WERI-Rb-1 (cell line): Measurements from ENCODE around the gene ENPEP.
"Not testable (repeated sequence)": the region's sequence is repeated elsewhere in the genome, so short reads cannot be mapped to it uniquely, and the experiment has no call there.

Experiments
- DNase-seq: peaks from one replicate; pipeline ENCODE4 v3.0.0-alpha.2; 2020
- H3K27ac ChIP-seq: fragments of 250-450 bp; sonication (Bioruptor Pico); 2 replicates; pipeline ENCODE4 v1.5.1; 2020; ENCODE audit warnings: mild to moderate bottlenecking, moderate library complexity
- H3K27me3 ChIP-seq: fragments of 250-450 bp; sonication (Bioruptor Pico); 2 replicates; pipeline ENCODE4 v1.5.1; 2021; ENCODE audit warnings: mild to moderate bottlenecking, low read depth, moderate library complexity; ENCODE audit not compliant: insufficient read depth, severe bottlenecking
- H3K36me3 ChIP-seq: fragments of 250-450 bp; sonication (Bioruptor Pico); 2 replicates; pipeline ENCODE4 v1.5.1; 2020; ENCODE audit warnings: mild to moderate bottlenecking, moderate library complexity
- H3K4me3 ChIP-seq: 2 replicates; pipeline ENCODE4 v1.5.1; 2011; ENCODE audit warnings: low read depth, mild to moderate bottlenecking, control low read depth, low read length
- H3K9me3 ChIP-seq: fragments of 250-450 bp; sonication (Bioruptor Pico); 2 replicates; pipeline ENCODE4 v1.5.1; 2021; ENCODE audit warnings: mild to moderate bottlenecking, moderate library complexity; ENCODE audit not compliant: severe bottlenecking
- CTCF ChIP-seq: IDR thresholded peaks from 2 replicates; pipeline ENCODE4 v1.5.1; 2011; ENCODE audit warnings: low read depth, mild to moderate bottlenecking, control low read depth, inconsistent platforms, low read length

The ENPEP gene

DNA sequence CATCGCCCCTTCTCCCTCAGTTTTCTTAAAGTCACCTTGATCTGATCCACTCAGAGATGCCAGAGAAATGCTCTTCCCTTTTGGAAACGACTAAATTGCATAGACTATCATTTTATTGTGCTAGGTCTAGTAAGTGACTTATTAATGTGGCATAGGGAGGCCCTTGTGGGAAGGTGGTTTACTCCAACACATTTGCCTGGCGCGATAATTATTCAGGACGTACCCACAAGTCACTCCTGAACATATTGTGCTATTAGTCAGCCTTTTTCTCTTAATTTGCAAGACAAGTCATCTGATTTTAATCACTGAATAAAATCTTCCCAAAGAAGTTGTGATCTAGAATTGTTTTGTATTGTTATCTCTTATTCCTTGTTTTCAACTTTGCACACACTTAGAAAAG, 7.6 kb downstream of the ENPEP start:
- no peak for TF ChIP-seq CTCF
- no peaks in the 10 kb centered on the region for H3K27me3 ChIP-seq
- no peak overlapping the region for H3K4me3 ChIP-seq
- no peaks in the 10 kb centered on the region for H3K9me3 ChIP-seq
- H3K36me3 ChIP-seq, result no peaks in the 10 kb centered on the region
- no peak for DNase-seq
- no peak overlapping the region for H3K27ac ChIP-seq

GRCh38 chr4:110484029-110484428, 8.1 kb downstream of the ENPEP start:
- no peak for TF ChIP-seq CTCF
- Histone ChIP-seq H3K27ac (no peak overlapping the region), H3K9me3 (no peaks in the 10 kb centered on the region), H3K36me3 (no peaks in the 10 kb centered on the region), H3K4me3 (no peak overlapping the region), H3K27me3 (no peaks in the 10 kb centered on the region)
- DNase-seq, result no peak

GRCh38 chr4:110484767-110485166, 8.8 kb downstream of the ENPEP start:
- Histone ChIP-seq H3K4me3 (no peak overlapping the region), H3K9me3 (no peaks in the 10 kb centered on the region), H3K27me3 (no peaks in the 10 kb centered on the region), H3K27ac (no peak overlapping the region), H3K36me3 (no peaks in the 10 kb centered on the region)
- TF ChIP-seq CTCF, result no peak
- DNase-seq, result no peak

DNA sequence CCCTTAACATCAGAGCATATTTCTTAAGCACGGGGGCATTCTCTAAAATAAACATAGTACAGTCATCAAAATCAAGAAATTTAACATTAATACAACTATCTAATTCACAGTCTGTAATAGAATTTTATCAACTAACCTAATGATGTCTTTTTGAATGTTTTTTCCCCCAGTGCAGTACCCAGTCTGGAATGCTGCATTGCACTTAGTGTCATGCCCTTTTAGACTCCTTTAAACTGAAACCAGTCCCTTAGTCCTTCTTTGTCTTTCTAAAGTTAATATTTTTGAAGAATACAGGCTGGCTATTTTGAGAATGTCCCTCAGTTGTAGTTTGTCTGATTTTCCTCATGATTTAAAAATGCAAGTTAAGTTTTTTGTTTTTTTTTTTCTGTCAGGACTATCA, 9.5 kb downstream of the ENPEP start:
- no peak overlapping the region for H3K27ac ChIP-seq
- DNase-seq, result no peak
- no peak for TF ChIP-seq CTCF
- H3K4me3 ChIP-seq, result no peak overlapping the region
- H3K36me3 ChIP-seq, result no peaks in the 10 kb centered on the region
- H3K9me3 ChIP-seq, result no peaks in the 10 kb centered on the region
- H3K27me3 ChIP-seq, result no peaks in the 10 kb centered on the region

DNA sequence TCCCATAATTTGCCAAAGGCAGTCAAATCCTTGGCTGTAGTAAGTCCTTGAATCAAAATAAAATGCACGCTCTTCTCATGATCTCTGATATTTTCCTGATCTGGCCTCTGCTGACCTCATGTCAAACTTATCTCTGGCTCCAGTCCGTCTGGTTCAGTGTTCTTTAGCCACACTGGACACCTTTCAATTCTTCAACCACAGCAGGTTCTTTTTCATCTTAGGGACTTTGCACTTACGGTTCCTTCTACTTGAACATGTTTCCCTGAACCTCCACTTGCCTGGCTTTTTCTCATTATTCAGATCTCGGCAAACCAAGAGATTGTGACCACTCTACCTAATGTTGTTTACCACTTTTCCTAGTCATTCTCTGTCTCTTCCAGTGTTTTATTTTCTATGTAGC, 10.3 kb downstream of the ENPEP start:
- Histone ChIP-seq H3K27me3 (no peaks in the 10 kb centered on the region), H3K27ac (no peak overlapping the region), H3K36me3 (no peaks in the 10 kb centered on the region), H3K4me3 (no peak overlapping the region), H3K9me3 (no peaks in the 10 kb centered on the region)
- DNase-seq, result no peak
- TF ChIP-seq CTCF, result no peak

- not testable (repeated sequence) for H3K9me3 ChIP-seq, H3K27ac ChIP-seq, H3K36me3 ChIP-seq, H3K27me3 ChIP-seq, DNase-seq, H3K4me3 ChIP-seq
Measured at GRCh38 chr4:110486850-110487249, 10.9 kb downstream of the ENPEP start.
